ENCODE results near the gene PDXK. TPM values are rescaled to one million over a fixed set of nuclear protein-coding genes. Genes with fewer than 3 reads are reported as not detected.

Gene PDXK
- total RNA-seq, 1 experiment from 2014 or later, result 114 TPM

DNA sequence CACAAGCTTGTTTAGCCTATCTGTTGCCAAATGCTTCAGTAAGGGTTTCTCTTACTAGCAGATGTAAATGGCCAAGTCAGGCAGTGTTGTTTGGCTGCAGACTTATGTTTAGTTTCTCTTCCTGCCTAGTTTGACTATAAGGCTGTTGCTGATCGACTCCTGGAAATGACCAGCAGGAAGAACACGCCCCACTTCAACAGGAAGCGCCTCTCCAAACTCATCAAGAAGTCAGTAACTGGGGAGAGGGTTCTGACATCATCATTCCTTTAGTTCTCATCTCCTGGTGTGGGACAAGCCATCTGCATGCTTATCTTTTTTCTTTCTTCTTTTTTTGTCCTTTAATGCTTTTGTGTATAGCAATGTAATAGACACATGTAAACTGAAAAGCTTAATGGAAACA, 34.5 kb upstream of the PDXK start:
- DNase-seq (ENCODE audit: low spot score), result no peak
- Histone ChIP-seq H3K4me1 (ENCODE audit: insufficient read depth, low read length, poor library complexity, severe bottlenecking) (no peaks in the 10 kb centered on the region), H3K27me3 (replicated peaks; ENCODE audit: insufficient read depth, low read depth, low read length, poor library complexity) (no peaks in the 10 kb centered on the region), H3K9me3 (ENCODE audit: low read depth, low read length, poor library complexity, severe bottlenecking) (no peaks in the 10 kb centered on the region), H3K4me3 (ENCODE audit: low read depth, low read length, poor library complexity, severe bottlenecking) (no peak overlapping the region), H3K36me3 (ENCODE audit: insufficient read depth, low read length, poor library complexity, severe bottlenecking) (peaks cover 70% of the 10 kb centered on the region), H3K27ac (ENCODE audit: low read depth, low read length, poor library complexity, severe bottlenecking) (no peak overlapping the region)
- BruUV-seq (replicated peaks), result no TSS peak
- intact Hi-C loops (cut with micrococcal nuclease; ENCODE audit: unreplicated experiment), result no loop called here
- CTCF ChIA-PET, result no interaction called here
- TF ChIP-seq EZH2 (IDR thresholded peaks at IDR 0.05; ENCODE audit: borderline replicate concordance, low read depth, low read length, poor library complexity, severe bottlenecking), result no peak
- TF ChIP-seq, protein P1, sequence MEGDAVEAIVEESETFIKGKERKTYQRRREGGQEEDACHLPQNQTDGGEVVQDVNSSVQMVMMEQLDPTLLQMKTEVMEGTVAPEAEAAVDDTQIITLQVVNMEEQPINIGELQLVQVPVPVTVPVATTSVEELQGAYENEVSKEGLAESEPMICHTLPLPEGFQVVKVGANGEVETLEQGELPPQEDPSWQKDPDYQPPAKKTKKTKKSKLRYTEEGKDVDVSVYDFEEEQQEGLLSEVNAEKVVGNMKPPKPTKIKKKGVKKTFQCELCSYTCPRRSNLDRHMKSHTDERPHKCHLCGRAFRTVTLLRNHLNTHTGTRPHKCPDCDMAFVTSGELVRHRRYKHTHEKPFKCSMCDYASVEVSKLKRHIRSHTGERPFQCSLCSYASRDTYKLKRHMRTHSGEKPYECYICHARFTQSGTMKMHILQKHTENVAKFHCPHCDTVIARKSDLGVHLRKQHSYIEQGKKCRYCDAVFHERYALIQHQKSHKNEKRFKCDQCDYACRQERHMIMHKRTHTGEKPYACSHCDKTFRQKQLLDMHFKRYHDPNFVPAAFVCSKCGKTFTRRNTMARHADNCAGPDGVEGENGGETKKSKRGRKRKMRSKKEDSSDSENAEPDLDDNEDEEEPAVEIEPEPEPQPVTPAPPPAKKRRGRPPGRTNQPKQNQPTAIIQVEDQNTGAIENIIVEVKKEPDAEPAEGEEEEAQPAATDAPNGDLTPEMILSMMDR (conservative IDR thresholded peaks at IDR 0.05; ENCODE audit: low read depth, low read length), result no peak
- POLR2A ChIA-PET (ENCODE audit: low non-redundant PET), result no interaction called here

DNA sequence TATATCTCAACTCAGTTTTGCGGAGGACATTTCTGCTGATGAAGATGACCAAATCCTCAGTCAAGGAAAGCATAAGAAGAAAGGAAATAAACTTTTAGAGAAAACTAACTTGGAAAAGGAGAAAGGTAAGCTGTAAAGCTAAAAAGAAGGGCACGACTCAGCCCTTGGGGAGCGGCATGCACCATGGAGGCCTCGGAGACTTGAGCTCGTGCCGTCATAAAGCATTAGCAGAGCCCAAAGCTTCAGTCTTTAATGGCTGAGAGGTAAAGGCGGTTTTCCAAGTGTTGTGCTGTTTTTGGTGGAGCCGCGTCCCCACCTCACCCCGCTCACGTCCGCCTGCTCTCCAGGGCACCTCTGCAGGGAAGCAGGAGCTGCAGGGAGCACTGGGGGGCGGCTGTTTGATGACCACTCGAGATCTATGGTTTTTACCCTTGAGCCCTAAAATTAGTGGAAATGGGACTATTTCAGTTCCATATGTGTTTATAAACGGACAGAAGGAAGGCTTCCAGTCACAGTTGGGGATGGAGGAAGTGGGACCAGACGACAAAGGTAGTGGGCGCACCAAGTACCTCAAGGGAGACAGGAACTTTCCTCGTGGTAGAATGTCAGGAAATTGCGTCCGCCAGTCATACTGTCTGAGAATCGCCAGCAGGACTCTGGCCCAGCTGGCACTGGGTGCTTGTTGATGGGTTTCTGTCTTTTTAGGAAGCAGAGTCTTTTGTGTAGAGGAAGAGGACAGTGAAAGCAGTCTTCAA, 31.9 kb upstream of the PDXK start:
- ChIA-PET CTCF (no interaction called here), POLR2A (ENCODE audit: low non-redundant PET) (no interaction called here)
- BruUV-seq (replicated peaks), result no TSS peak
- Histone ChIP-seq H3K4me3 (ENCODE audit: low read depth, low read length, poor library complexity, severe bottlenecking) (no peak overlapping the region), H3K36me3 (ENCODE audit: insufficient read depth, low read length, poor library complexity, severe bottlenecking) (peaks cover 89% of the 10 kb centered on the region), H3K9me3 (ENCODE audit: low read depth, low read length, poor library complexity, severe bottlenecking) (no peaks in the 10 kb centered on the region), H3K27me3 (replicated peaks; ENCODE audit: insufficient read depth, low read depth, low read length, poor library complexity) (no peaks in the 10 kb centered on the region), H3K4me1 (ENCODE audit: insufficient read depth, low read length, poor library complexity, severe bottlenecking) (no peaks in the 10 kb centered on the region), H3K27ac (ENCODE audit: low read depth, low read length, poor library complexity, severe bottlenecking) (no peak overlapping the region)
- no peak for TF ChIP-seq EZH2 (IDR thresholded peaks at IDR 0.05; ENCODE audit: borderline replicate concordance, low read depth, low read length, poor library complexity, severe bottlenecking)
- TF ChIP-seq, protein P1 (conservative IDR thresholded peaks at IDR 0.05; ENCODE audit: low read depth, low read length), result no peak
- DNase-seq (ENCODE audit: low spot score), result no peak
- intact Hi-C loops (cut with micrococcal nuclease; ENCODE audit: unreplicated experiment), result no loop called here

DNA sequence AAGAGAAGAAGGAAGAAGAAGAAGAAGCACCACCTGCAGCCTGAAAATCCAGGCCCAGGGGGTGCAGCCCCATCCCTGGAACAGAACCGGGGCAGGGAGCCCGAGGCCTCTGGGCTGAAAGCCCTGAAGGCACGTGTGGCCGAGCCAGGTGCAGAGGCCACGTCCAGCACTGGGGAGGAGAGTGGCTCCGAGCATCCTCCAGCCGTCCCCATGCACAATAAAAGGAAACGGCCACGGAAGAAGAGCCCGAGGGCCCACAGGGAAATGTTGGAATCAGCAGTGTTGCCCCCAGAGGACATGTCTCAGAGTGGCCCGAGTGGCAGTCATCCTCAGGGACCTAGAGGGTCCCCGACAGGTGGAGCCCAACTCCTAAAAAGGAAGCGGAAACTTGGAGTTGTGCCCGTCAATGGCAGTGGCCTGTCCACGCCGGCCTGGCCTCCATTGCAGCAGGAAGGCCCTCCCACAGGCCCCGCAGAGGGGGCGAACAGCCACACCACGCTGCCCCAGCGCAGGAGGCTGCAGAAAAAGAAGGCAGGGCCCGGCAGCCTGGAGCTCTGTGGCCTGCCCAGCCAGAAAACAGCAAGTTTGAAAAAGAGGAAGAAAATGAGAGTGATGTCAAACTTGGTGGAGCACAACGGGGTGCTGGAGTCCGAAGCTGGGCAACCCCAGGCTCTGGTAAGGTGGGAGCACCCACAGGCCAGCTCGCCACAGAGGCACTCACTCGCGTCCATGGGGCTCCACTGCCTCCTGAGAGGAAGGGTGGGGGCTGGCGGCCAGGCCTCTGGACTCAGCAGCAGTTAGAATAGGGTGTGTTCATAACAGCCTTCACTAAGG, 31.1 kb upstream of the PDXK start:
- Histone ChIP-seq H3K27ac (ENCODE audit: low read depth, low read length, poor library complexity, severe bottlenecking) (no peak overlapping the region), H3K27me3 (replicated peaks; ENCODE audit: insufficient read depth, low read depth, low read length, poor library complexity) (no peaks in the 10 kb centered on the region), H3K4me3 (ENCODE audit: low read depth, low read length, poor library complexity, severe bottlenecking) (no peak overlapping the region), H3K9me3 (ENCODE audit: low read depth, low read length, poor library complexity, severe bottlenecking) (no peaks in the 10 kb centered on the region), H3K4me1 (ENCODE audit: insufficient read depth, low read length, poor library complexity, severe bottlenecking) (no peaks in the 10 kb centered on the region), H3K36me3 (ENCODE audit: insufficient read depth, low read length, poor library complexity, severe bottlenecking) (peaks cover 86% of the 10 kb centered on the region)
- ChIA-PET CTCF (no interaction called here), POLR2A (ENCODE audit: low non-redundant PET) (no interaction called here)
- TF ChIP-seq EZH2 (IDR thresholded peaks at IDR 0.05; ENCODE audit: borderline replicate concordance, low read depth, low read length, poor library complexity, severe bottlenecking), result no peak
- TF ChIP-seq, protein P1 (conservative IDR thresholded peaks at IDR 0.05; ENCODE audit: low read depth, low read length), result no peak
- TSS peak; percentile 87 for BruUV-seq (replicated peaks)
- intact Hi-C loops (cut with micrococcal nuclease; ENCODE audit: unreplicated experiment), result no loop called here
- no peak for DNase-seq (ENCODE audit: low spot score)

All from A673 (cell line).